Measurements from ENCODE around the gene PNMA8C. TPM values are rescaled to one million over a fixed set of nuclear protein-coding genes. Genes with fewer than 3 reads are reported as not detected.

Gene PNMA8C
- polyA plus RNA-seq (2013, experiment 1 of 2; ENCODE audit: insufficient read length) = 0.07 TPM
- polyA plus RNA-seq (2013, experiment 2 of 2; ENCODE audit: insufficient read length) = 0.15 TPM

DNA sequence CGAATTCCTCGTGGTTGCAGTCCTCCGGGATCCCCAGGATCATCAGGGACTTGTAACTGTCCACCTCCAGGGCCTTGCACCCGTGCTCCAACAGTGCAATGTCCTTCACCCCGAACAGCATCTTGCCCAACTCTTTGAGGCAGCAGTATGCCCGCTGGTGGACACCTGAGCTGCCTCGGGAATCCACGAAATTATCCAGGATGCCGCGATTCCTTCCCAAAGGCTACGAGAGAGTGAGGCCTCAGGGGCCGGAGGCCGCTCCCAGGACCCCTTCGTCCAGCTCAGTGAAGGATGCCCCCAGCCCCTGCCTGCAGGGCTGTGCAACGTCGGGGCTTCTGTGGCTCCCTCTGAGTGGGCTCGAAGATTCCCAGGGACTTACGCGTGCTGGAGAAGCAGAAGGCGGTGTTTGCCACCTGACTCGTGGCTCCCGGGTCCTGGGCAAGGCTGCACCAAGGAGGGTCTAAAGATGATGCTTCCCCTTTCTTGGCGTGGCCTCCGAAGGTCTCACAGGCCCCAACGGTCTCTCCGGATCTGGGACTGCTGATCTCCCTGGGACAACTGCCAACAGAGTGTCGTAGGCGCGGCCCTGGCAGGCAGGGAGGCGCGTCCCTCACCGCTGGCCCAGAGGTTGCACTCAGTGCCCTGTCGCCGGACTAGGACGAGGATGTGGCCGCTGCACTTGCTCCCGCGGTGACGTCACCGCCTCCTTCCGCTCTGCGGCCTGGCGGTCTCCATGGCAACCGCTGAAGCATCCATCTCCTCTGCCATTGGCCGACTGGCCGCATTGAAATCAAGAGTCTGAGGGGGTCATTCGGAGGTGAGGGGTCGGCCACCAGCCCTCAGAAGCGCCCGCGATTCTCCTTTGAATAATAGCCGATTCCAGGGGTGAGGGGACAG lies at the start of gene PNMA8C:
Gene PNMA8C (minus strand): TSS at position 698 of the 897 bp plus-strand sequence. CDS start 577 bp downstream, at position 121.
- DNase-seq = peak; percentile 55

DNA sequence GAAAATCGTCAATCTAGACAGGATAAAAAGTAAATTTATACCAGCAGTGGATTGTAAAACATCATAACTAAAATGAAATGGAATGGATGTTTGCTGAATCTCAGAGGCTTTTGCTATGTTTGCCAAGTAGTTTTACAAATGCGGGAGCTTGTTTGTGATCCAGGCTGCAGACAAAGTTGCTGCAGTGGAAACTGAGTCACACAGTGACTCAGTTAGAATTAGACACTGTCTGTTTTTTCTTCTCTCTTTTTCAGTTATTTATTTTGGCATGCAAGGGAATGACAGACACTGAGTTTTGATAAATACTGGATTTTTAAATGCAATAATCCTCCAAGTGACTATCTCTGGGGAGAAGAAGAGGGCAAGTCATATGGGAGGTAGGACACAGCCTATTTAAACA lies 47.2 kb upstream of the PNMA8C start:
- DNase-seq = no peak

- DNase-seq = no peak
Measured at GRCh38 chr19:46474211-46474610, 45.5 kb upstream of the PNMA8C start.

DNA sequence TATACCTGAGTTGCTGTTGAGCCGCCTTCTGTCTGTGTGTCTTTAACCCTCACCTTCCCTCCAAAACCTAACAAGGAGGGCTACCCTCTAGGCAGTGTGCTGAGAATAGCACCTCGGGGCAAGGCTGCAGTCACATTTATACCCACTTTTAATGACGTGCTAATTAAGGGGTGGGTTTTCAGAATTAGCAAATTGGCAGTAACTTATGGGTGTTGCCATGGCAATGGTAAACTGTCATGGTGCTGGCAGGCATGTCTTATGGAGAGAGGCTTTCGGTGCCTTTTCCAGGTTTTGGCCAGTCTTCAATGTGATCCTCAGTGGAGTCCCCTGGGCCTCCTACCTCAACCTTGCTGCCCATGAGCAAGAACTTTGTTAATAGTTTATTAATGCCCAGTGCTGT lies 43.9 kb upstream of the PNMA8C start:
- DNase-seq = no peak

GRCh38 chr19:46471811-46472543 lies 43.2 kb upstream of the PNMA8C start:
- DNase-seq = no peak

- DNase-seq = peak; percentile 74
Measured at GRCh38 chr19:46471116-46471733, 42.5 kb upstream of the PNMA8C start, which contains the start of gene PNMA8A. TSS of gene PNMA8A (minus strand) at chr19:46471563. CDS start at chr19:46471035, 528 bp downstream.

GRCh38 chr19:46470376-46470775 lies 41.6 kb upstream of the PNMA8C start:
- DNase-seq = no peak

- no peak for DNase-seq
Measured at GRCh38 chr19:46469541-46470185, 40.9 kb upstream of the PNMA8C start.

DNA sequence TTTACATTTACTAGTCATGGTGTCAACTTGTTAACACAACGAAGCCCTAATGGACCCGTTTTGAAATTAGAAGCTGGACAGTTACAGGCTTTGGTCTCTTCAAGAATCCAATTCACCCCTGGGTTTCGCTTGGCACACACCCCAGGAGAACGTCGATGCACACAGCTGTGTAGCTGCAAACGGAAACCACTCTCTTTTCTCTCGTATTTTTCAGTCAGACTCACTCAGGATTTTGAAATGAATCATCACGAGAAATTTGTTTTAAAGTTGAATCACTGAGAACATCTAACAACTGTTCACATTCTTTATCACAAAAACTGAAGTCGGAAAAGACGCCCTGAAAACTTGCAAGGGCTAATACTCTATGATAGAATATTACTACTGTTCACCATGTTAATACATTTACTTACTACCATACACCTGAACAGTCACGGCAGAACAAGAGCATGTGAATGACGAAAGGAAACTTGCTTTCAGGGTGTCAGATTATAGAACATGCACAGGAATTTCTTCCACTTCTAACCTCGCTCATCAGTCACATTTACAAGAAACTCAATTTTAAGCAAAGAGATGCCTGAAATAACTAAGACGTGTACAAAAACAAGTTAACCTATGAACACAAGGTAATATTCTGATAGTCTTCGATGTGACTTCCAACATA lies 37.9 kb upstream of the PNMA8C start:
- peak; percentile 85 for DNase-seq

- no peak for DNase-seq
Measured at GRCh38 chr19:46463516-46463915, 34.8 kb upstream of the PNMA8C start.

- DNase-seq = no peak
Measured at GRCh38 chr19:46461537-46461936, 32.8 kb upstream of the PNMA8C start.

DNA sequence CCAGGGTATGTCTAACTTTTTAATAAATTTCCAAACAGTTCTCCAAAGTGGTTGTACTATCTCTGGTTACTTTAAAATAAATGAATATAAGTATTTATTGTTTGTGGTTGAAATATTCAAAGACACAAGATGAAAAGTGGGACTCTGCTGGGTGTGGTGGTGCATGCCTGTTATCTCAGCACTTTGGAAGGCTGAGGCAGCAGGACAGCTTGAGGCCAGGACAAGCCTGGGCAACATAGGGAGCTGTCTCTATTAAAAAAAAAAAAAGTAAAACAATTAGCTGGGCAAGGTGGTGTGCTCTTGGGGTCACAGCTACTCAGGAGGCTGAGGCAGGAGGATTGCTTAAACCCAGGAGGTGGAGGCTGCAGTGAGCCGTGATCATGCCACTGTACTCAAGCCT lies 32.2 kb upstream of the PNMA8C start:
- DNase-seq = no peak

GRCh38 chr19:46460055-46460454 lies 31.3 kb upstream of the PNMA8C start:
- DNase-seq = no peak

DNA sequence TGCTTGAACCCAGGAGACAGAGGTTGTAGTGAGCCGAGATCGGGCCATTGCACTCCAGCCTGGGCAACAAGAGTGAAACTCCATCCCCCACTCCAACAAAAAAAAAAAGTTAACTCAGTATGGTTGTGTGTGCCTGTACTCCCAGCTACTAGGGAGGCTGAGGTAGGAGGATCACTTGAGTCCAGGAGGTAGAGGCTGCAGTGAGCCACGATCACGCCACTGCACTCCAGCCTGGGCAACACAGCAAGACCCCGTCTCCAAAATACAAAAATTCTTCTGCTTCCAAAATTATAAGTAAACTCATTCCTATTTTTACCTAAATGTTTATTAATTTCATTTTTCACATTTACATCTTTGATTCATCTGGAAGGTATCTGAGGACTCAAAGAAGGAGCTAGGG lies 28.2 kb upstream of the PNMA8C start:
- DNase-seq = no peak

DNA sequence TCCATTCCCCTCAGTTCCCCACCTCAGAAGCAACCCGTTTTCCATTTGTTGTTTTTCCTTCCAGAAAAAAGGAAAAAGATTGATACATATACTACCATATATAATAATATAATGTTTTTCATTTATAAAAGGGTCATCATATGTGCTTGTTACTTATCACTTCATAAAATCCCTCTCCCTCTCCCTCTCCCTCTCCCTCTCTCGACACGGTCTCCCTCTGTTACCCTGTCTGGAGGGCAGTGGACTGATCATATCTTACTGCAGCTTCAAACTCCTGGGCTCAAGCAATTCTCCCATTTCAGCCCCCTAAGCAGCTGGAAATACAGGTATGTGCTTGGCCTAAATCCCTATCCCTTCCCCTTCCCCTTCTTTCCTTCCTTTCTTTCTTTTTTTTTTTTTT lies 25.5 kb upstream of the PNMA8C start:
- no peak for DNase-seq

GRCh38 chr19:46453661-46454060 lies 24.9 kb upstream of the PNMA8C start:
- DNase-seq = no peak

GRCh38 chr19:46452186-46452585 lies 23.4 kb upstream of the PNMA8C start:
- no peak for DNase-seq

DNA sequence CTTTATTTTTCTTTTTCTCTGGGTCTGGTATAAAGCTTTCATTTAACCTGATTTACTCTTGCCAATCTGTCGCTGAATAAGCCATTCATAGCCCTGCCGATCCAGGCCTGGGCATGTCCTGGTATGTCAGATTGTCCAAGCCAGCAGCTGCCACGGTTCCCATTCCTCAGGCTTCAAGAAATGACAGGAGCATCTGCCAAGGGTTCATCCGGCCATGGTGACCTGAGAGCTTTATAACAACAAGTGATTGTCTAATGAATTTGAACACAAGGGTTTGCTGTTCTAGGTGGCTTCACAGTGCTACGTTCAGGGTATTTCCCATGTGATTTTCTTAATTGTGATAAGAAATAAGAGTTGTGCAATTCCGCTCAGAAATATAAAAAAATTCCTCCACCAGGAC lies 22.6 kb upstream of the PNMA8C start:
- DNase-seq = no peak

- DNase-seq = no peak
Measured at GRCh38 chr19:46450737-46451136, 22.0 kb upstream of the PNMA8C start.

DNA sequence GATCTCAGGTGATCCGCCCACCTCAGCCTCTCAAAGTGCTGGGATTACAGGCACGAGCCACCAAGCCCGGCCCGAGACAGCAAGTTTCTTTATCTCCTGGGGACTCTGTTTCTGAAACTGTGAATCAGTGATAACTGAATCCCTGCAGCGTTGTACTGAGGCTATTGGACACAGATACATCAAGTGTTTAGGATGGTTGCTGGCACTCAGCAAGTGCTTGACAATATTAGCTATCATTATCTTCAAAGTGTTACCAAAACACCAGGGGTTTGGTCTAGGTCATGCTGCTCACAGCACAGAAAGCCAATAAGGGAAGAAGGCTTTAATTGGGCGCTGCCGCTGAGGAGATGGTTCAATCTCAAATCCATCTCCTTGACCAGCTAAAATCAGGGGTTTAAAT lies 20.5 kb upstream of the PNMA8C start:
- no peak for DNase-seq

DNA sequence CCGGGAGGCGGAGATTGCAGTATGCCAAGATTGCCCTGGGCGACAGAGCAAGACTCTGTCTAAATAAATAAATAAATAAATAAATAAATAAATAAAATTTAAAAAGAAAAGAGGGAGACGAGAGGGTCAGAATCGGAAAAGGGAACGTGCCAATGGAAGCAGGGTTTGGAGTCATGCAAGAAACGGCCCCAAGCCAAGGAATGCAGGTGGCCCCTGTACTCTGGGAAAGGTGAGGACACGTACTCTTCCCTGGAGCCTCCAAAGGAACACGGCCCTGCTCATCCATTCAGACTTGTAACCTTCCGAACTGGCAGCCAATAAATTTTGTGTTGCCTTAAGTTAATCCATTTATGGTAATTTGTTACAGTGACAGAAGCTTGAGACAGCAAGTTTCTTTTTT lies 19.9 kb upstream of the PNMA8C start:
- DNase-seq = no peak

DNA sequence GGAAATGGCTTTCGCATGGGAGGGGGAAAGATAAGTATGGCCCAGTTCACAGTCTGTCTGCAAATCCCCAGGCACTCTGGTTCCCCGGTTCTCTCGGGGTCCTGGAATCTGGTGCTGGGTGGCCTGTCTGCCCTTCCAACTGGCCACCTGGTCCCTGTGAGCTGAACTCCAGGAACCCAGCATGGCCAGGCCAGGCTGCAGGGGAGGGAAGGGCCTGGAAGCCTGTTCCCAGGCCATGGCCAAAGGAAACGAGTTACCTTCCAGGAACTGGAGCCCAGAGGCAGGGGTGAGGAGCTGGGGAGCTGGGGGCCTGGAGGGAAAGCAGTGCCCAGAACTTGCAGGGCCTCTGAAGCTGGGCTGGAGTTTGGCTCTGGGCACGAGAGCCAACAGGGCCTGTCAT lies 19.1 kb upstream of the PNMA8C start:
- no peak for DNase-seq

All from fibroblast of skin of scalp (primary cell).